GM21367 (cell line): ENCODE data around the gene FOXF2.

Experiments used
- ATAC-seq: cut with Tn5 transposase; IDR thresholded peaks from one replicate; pipeline ENCODE4 v1.9.1; 2021; ENCODE audit not compliant: unreplicated experiment

Gene FOXF2

GRCh38 chr6:1405221-1405620 lies 15.8 kb downstream of the FOXF2 start:
- no peak for ATAC-seq

DNA sequence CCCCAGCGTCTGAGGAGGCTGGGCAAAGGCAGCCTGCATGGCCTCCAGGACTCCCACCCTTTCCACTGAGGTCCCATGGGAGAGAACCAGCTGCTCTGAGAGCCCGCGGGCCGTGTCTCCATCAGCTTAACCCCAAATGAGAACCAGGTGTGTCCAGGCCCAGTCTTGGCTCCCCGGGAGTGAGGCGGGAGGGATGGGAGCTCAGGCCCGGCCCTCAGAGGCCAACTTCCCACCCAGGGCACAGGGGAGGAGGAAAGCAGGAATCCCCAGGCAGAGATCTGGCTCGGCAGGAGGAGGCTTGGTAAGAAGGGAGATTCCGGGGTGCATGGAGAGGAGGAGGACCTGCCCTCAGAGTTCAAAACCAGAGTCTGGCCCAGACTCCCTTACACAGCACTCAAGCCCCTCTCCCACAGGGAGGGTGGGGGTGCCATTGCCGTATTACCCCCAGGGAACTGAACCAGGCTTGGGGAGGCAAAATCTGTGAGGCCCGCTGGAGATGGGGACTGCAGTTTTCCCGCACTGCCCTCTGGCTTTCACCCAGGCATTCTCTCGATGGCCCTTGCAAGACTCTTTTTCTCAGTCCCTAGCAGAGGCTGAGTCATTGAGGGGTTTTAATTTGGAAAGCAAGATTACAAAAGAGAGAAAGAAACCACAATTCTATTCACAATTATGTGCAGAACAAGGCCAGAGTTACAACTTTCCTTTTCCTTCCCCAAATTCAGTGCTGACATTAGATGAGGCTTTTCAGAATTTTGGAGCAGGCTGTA lies 17.1 kb downstream of the FOXF2 start:
- no peak for ATAC-seq

DNA sequence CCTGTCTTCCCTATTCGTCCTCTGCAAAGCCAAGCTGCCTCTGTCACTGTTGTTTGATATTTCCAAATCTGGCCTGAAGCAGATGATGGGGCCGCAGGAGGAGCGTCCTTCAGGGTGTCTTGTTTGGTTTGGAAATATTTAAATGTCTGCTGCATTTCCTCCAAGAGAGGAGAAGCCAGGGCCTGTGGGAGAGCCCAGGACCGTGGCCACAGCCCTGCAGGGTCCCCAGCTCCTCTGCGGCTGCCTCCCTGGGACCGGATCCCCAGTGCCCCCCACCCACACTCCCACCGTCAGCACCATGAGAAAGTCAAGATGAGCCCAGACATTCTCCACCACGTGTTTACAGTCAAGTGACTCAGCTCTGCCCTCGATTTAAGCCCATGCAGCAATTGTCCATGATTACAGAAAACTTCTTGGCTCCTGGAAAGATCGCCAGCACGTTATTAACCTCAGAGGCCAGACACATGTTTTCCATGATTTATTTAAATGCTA lies 18.2 kb downstream of the FOXF2 start:
- no peak for ATAC-seq

- ATAC-seq, result no peak
Observed at GRCh38 chr6:1409774-1410465, 20.5 kb downstream of the FOXF2 start.

GRCh38 chr6:1412901-1413300 lies 23.5 kb downstream of the FOXF2 start:
- ATAC-seq, result no peak

- no peak for ATAC-seq
Observed at GRCh38 chr6:1415416-1416063, 26.2 kb downstream of the FOXF2 start.

DNA sequence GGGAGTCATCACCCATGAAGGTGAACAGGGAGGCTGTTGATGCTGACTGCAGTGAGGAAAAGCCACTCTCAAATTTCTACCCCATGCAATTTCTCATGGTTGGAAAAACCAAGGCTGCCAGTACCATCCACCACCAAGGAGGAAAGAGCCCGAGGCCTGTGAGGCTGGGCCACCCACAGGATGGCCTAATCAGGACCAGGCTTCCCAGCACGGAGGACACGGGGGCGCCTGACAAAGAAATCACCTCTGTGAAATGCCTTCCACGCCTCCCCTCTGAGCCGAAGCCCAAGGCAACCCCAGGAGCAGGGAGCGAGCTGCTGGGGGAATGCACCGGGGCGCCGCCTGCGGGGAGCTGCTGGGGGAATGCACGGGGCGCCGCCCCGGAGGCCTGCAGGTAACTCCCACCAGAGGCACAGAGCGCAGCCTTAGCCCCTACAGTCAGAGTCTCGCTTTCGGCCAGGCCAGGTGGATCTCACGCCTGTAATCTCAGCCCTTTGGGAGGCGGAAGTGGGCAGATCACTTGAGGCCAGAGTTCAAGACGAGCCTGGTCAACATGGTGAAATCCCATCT lies 26.9 kb downstream of the FOXF2 start:
- ATAC-seq, result no peak

- ATAC-seq, result no peak
Observed at GRCh38 chr6:1416820-1417219, 27.4 kb downstream of the FOXF2 start.

- ATAC-seq, result no peak
Observed at GRCh38 chr6:1417718-1418117, 28.3 kb downstream of the FOXF2 start.

GRCh38 chr6:1418471-1419191 lies 29.3 kb downstream of the FOXF2 start:
- ATAC-seq, result no peak

DNA sequence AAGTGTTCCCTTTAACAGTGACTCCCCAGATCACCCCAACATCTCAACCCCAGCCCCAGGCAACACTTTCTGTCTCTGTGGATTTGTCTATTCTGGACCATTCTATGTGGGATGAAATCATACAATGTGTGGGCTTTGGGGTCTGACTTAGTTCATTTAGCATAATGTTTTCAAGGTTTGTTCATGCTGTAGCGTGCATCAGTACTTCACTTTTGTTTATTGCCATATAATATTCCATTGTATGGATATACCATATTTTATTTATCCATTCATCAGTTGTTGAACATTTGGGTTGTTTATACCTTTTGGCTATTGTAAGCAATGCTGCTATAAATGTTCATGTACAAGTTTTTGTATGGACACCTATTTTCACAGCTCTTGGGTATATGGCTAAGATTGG lies 31.0 kb downstream of the FOXF2 start:
- no peak for ATAC-seq

GRCh38 chr6:1422290-1422689 lies 32.9 kb downstream of the FOXF2 start:
- ATAC-seq, result no peak

DNA sequence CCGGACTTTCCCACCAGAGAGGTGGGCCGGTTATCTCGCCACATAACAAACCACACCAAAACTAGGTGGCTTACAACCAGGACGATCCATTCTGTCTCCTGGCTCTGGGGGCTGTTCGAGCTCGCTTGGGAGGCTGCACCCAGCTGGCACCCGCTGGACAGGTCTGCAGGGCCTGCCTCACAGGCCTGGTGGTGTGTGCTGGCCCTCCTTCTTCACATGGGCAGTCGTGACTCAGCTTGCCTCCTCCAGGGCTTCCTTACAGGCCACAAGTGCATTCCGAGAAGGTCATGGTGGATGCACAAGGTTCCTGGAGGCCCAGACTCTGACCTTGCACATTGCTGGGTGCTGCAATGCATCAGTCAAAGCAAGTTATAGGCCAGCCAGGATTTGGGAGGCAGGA lies 34.2 kb downstream of the FOXF2 start:
- ATAC-seq, result no peak

- no peak for ATAC-seq
Observed at GRCh38 chr6:1424306-1424927, 35.0 kb downstream of the FOXF2 start.

DNA sequence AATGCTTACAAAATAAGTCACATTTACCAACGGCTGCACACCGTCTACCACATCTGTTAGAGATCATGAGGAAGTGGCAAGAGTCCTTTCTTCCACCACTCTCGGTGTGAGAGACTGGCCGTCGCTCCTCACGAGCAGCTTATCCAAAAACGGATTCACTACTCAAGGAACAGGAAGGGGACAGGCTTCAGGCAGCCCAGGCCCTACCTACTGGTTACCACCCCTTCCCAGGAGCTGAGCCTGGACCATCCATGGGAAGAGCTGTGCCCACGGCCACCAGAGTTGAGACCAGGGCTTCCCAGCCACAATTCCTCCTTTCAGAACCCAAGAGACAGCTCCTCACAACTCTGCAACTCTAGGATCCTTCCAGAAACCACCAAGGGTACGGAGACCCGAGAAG lies 37.0 kb downstream of the FOXF2 start:
- no peak for ATAC-seq

DNA sequence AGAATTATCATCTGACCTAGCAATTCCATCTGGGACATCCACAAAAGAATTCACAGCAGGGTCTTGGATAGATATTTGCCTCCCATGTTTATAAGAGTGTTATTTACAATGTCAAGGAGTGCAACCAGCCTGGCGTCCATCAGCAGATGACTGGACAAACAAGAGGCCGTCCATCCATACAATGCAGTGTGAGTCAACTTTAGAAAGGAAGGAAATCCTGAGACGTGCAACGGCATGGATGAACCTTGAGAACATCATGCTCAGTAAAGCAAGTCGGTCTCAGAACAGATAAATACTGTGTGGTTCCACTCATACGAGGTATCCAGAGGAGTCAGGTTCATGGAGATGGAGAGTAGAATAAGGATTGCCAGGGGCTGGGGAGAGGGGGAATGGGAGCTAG lies 46.4 kb downstream of the FOXF2 start:
- ATAC-seq, result no peak

DNA sequence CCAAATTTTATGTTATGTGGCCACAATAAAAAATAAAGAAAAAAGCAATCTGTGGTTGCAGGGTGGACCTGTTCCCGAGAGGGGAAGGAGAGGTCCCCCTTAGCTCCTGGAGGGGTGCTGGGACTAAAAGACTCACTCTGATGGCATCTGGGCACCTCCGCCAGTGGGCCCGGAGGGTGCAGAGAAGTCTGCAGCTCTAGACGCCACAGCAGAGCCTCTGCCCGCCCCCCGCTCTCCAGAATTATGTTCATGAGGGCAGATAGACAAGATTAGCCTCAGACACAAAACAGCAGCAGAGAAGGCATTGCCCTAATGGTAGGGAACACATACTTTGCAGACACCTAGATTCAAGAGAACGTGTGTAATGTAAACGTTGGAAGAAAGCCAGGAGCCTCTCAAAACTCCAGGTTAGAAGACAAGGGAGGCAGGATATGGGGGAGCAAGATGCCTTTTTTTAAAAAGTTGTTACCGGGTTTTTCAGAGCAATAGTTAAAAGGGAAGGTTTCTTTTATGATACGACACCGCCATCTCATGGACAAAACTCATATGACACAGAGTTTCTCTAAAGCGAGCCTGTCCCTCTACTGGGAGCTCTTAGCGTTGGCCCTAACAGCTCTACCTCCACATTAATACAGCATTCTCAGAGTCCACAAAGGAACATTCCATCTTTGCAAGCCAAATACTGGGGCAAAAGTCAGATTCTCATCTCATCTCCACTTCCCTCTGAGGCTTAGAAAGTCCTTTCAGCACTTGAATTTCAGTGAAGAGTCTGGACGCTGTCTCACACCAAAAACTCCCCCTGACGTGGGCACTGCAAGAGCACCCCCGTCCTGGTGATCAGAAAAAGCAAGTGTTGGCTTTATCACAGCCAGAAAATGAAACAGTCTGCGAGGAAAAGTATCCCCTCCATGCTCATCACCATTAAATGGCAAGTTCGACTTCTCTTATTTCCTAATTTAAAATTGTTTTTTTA lies 47.2 kb downstream of the FOXF2 start:
- ATAC-seq, result peak; percentile 60

GRCh38 chr6:1437553-1438406 lies 48.4 kb downstream of the FOXF2 start:
- ATAC-seq, result no peak
